HG02571 (cell line): ENCODE results near the gene CRIM1.

ENCODE experiments used
- ATAC-seq: cut with Tn5 transposase; IDR thresholded peaks from one replicate; pipeline ENCODE4 v1.9.1; 2021; ENCODE audit warnings: mild to moderate bottlenecking, moderate library complexity; ENCODE audit not compliant: unreplicated experiment

CRIM1 gene

GRCh38 chr2:36450466-36451196 is 95.1 kb downstream of the CRIM1 start:
- ATAC-seq = no peak

DNA sequence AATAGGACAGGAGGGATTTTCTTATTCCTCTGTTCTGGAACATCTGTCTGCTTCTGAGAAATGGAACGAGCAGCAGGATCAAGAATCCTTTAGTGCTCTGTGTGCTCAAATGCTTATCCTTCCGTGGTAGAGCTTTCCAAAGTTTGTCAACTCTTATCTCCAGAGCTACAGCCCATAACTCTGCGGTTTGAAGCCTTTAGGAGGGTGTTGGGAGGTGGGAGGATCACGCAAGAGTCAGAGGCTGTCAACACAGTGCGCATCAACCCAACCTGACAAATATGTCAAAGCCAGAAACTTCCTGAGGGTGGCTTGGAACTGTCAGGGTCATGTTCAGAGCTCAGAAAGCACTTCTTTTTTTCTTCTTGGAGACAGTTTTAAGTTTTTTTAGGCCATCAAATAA is 95.9 kb downstream of the CRIM1 start:
- ATAC-seq = no peak

DNA sequence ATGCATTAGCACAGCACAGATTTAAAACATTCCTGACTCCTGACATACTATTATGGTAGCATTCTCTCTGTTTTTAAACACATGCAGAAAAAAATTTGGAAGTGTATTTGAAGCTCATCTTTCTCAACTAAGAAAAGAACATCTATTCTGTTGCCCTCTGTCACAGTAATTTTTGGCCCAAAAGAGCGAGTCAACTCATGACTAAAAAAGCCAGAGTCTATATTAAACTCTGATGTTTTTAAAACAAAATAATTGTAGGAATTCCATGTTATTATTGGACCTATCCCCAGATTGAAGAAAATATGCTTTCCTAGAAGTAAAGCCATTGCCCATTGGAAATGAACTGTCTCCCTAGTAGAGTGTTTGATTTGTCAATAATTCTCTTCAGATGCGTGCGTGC is 96.7 kb downstream of the CRIM1 start:
- ATAC-seq = no peak

DNA sequence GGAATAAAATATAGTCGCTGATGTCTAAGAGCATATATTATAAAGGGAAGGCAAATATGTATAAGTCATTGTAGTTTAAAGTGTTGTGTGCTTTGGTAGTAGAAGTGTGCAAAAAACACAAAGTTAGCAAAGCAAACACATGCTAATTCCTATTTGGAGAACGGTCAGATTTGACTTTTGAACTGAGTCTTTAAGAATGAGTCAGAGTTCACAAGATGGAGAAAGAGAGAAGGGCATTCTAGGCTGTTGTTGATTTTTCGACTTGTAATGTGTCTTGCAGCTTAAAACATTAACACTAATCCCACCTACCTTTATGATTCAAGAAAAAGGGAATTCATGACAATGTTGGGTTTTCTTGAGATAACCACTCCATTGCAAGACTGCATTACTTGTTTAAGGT is 98.1 kb downstream of the CRIM1 start:
- ATAC-seq = no peak

DNA sequence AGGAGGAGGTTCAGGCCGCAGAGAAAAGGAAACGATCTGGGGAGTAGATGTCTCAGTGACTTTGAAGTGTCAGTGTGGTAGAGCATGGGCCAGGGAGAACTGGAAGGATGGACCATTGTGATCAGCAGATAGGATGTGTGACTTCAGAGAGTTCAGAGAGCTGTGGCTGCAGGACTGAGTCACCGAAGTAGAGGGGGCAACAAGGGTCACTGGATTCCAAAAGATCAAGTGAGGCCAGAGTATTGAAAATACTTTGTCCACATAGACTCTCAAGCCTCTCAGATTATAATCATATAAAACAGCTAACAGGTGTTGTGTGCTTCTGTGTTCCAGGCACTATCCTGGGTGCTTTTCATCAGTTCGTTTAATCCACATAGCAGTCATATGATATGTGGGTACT is 99.4 kb downstream of the CRIM1 start:
- ATAC-seq = no peak

DNA sequence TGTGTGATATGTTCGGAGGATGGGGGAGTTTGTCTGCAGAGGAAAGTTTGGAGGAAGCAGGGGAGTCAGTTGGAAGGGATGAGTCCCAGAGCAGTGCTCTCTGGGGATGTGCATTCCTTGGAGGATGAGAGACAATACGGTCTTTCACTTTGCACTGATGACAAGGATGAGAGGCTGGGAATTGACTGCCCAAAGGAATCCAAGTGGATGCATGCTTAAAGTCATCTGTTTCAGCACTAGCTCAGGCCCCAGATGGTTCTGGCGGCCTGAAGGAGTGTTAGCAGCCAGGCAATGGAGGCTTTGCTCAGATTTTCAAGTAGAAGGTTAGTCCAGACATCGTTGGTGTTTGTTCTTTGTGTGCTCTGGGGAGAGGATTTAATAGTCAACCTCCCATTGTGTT is 100.2 kb downstream of the CRIM1 start:
- no peak for ATAC-seq

- ATAC-seq = no peak
These were observed 100.9 kb downstream of the CRIM1 start for GRCh38 chr2:36456227-36457175.

- ATAC-seq = no peak
These were observed 102.5 kb downstream of the CRIM1 start for GRCh38 chr2:36458106-36458505.

DNA sequence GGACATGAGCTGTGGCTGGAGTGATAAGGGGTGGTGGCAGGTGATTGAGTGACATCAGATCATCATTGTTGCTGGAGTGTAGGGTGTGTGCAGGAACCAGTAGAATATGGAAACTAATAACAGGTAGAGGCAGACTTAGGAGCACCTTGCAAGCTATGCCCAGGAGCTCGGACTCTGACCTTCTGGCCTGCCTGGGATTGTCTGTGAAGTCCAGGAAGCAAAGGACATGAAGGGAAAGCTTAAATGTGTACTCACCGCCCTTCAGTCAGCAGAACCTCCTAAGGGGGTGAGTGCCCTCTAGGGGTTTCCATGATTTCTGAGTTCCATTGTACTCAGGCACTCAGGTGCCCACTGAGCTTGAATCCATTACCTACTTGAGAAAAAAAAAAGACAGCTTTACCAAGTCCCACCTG is 104.2 kb downstream of the CRIM1 start:
- ATAC-seq = no peak

DNA sequence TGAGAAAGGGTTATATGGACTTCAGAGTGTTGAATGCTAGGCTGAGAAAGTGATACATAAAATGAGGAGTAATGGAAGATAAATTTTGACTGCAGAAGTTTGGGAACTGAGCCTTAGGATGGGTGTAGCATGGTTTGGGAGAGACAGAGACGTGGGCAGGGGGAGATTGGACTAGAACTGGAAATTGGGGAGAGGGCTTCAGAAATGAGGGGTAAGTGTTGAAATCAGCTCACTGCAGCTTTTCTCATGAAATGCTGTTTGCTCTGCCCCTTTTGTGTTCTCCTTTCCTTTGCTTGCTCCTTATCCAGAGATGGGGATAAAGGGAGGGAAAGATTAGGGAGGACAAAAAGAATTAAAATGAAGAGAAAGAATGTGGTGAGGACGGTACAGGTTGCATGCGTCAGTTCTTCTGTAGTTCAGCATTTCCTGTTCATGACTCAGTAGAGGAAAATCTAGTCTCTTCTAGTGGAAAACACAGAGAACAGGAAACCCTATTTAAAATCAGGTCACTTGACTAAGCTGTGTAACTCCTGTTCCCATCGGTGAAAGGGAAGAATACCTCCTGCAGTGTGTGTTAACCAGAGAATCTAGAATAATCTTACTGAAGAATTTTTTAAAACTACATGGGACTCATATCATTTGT is 105.6 kb downstream of the CRIM1 start:
- no peak for ATAC-seq

- ATAC-seq = no peak
These were observed 106.8 kb downstream of the CRIM1 start for GRCh38 chr2:36462311-36462935.

DNA sequence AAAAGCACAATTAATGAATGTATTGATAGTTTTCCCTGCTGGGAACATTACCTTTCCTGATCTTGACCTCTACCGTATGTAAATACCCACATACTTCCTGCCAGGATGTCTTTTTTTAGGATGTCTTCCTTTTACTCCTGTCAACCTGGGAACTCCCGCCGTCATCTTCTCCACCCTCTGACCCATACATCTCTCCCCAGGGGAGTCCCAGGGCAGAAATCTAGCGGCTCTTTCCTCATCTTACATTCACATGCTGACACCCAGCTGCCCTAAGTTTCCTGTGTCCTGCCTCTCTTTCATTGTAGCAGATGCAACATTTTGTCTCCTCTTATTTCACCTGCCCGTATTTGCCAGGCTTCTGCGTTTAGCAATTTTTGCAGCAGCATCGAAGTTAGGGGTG is 107.8 kb downstream of the CRIM1 start:
- no peak for ATAC-seq

DNA sequence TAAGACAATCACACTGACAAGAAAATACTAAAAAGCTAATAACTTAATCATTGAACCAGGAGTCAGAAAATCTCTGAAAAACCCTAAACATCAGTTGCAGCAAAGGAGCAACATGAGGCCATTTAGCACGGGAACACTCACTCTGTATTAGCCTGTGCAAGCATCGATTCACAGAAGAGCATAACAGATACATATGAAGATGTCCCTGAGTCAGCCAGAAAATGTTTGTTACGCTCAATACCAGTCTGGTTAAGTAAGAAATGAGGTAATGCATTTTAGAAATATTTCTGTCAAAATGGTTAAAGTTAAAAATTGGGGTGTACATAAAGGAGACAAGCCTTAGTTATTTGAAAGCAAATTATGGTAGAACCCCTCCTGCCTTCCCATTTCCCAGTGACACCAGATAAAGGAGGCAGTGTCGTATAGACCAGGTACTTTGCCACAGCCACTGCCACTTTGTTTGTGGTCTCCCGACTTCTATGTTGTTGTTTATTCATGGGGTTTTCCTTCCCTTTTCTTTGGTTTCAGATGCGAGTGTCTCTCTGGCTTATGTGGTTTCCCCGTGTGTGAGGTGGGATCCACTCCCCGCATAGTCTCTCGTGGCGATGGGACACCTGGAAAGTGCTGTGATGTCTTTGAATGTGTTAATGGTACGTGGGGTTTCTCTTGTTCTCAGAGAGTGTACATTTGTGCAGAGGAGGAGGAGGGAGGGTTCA is 108.6 kb downstream of the CRIM1 start:
- no peak for ATAC-seq

DNA sequence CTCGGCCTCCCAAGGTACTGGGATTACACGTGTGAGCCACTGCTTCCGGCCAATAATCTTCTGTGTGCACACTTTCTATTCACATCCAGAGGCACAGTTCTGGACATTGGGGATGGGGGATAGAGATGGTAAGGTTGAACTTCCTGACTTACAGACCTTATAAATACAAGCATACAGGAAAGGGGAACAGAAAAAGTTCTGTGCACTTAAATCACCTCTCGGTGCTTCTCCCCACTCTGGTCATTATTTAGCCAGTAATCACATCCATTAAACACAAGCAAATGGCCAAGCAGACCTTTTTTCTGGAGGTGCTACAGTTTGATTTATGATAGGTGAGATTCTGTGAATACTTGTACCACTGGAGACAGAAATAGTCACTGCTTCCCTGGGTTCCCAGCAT is 110.6 kb downstream of the CRIM1 start:
- ATAC-seq = no peak

- no peak for ATAC-seq
These were observed 113.0 kb downstream of the CRIM1 start for GRCh38 chr2:36468463-36469105.

DNA sequence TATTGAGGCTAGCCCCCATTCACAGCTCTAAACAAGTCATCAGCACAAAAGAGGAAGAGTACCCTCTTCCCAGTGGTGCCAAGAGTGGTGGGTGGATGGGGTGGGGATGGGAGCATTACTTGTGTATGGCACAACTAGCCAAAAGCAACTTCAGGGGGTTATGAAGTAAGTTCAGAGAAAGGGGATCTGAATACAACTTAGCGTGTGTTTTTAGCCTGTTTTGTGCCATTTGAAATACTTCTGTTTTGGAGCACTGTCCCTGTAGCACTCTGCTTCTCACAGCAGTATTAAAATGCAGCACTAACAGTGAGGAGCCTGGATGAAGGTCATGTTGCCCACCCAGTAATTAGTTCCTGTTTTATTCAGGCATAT is 113.5 kb downstream of the CRIM1 start:
- ATAC-seq = no peak

- no peak for ATAC-seq
These were observed 114.1 kb downstream of the CRIM1 start for GRCh38 chr2:36469710-36470109.

DNA sequence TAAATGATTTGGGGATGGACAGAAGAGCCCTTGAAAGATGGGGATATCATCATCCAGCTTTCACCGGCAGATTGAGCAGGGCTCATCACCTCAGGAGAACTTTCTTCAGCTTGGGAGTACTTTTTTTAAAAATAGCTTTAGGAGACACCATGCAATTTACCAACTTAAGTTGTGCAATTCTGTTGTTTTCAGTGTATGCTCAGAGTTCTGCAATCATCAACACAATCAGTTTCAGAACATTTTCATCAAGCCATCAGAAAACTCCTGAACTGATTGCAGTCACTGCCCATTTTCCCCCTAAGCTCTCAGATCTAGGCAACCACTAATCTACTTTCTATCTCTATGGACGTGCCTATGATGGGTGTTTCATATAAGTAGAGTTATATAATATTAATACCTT is 117.7 kb downstream of the CRIM1 start:
- ATAC-seq = no peak

GRCh38 chr2:36476411-36476810 is 120.8 kb downstream of the CRIM1 start:
- no peak for ATAC-seq

- no peak for ATAC-seq
These were observed 121.7 kb downstream of the CRIM1 start for GRCh38 chr2:36477315-36477714.
